Measurements from ENCODE around the gene RTP3.
A peak's percentile ranks its signal among the peaks of the same experiment; 100 is the strongest.

The RTP3 gene

GRCh38 chr3:46469680-46470357 lies 28.0 kb upstream of the RTP3 start:
- DNase-seq = no peak

- no peak for DNase-seq
These were observed 26.9 kb upstream of the RTP3 start for GRCh38 chr3:46470831-46471230.

- DNase-seq = no peak
These were observed 26.3 kb upstream of the RTP3 start for GRCh38 chr3:46471371-46471914.

- DNase-seq = no peak
These were observed 25.0 kb upstream of the RTP3 start for GRCh38 chr3:46472736-46473135.

GRCh38 chr3:46477145-46477544 lies 20.6 kb upstream of the RTP3 start:
- no peak for DNase-seq

- DNase-seq = no peak
These were observed 20.0 kb upstream of the RTP3 start for GRCh38 chr3:46477756-46478155.

- DNase-seq = no peak
These were observed 19.4 kb upstream of the RTP3 start for GRCh38 chr3:46478341-46478740.

GRCh38 chr3:46479021-46479420 lies 18.8 kb upstream of the RTP3 start:
- DNase-seq = no peak

GRCh38 chr3:46479696-46480095 lies 18.1 kb upstream of the RTP3 start:
- no peak for DNase-seq

GRCh38 chr3:46480491-46481195 lies 17.1 kb upstream of the RTP3 start:
- DNase-seq = no peak

- no peak for DNase-seq
These were observed 16.1 kb upstream of the RTP3 start for GRCh38 chr3:46481636-46482035.

GRCh38 chr3:46482632-46483350 lies 15.0 kb upstream of the RTP3 start:
- DNase-seq = no peak

- no peak for DNase-seq
These were observed 14.0 kb upstream of the RTP3 start for GRCh38 chr3:46483825-46484224.

- no peak for DNase-seq
These were observed 13.4 kb upstream of the RTP3 start for GRCh38 chr3:46484388-46484787.

- no peak for DNase-seq
These were observed 12.6 kb upstream of the RTP3 start for GRCh38 chr3:46484911-46485778.

- no peak for DNase-seq
These were observed 12.0 kb upstream of the RTP3 start for GRCh38 chr3:46485779-46486175.

GRCh38 chr3:46488735-46489361 lies 8.9 kb upstream of the RTP3 start:
- peak; percentile 82 for DNase-seq

GRCh38 chr3:46489381-46489780 lies 8.4 kb upstream of the RTP3 start:
- DNase-seq = no peak

- DNase-seq = no peak
These were observed 7.9 kb upstream of the RTP3 start for GRCh38 chr3:46489875-46490274.

- DNase-seq = no peak
These were observed 7.3 kb upstream of the RTP3 start for GRCh38 chr3:46490338-46491084.
